ENCODE data around the gene CPNE4. TPM values are rescaled to one million over a fixed set of nuclear protein-coding genes. Genes with fewer than 3 reads are reported as not detected.

CPNE4 gene
- total and polyA plus RNA-seq, 2 donors from 2014 or later, result 0.79 to 1.2 TPM

GRCh38 chr3:131835906-131836305 is 198.9 kb downstream of the CPNE4 start:
- Histone ChIP-seq H3K36me3 (ENCODE audit: control insufficient read depth in 2 of 3, insufficient read depth in 3 of 3, low read length in 3 of 3) (no peaks in the 10 kb centered on the region), H3K4me3 (ENCODE audit: low read length in 3 of 3) (no peak overlapping the region)
- FAIRE-seq, result no peak

DNA sequence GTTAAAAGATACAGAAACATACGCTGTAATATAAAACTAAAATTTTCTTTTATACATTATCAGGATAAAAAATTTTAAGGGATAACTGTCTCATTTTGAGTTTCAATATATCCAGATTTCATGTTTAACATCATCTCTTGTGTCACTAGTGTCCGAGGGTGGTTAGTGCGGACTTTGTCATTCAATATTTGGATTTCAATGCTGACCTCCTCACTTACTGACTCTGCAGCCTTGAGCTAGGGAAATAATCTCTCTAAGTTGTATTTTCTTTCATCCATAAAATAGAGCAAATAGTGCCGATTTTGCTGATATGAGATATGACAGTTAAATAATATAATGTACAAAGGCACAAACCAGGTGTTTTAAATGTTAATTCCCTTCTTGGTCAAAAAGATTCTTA is 203.2 kb downstream of the CPNE4 start:
- TF ChIP-seq CTCF (IDR thresholded peaks at IDR 0.05; ENCODE audit: borderline replicate concordance, extremely low read depth, insufficient read depth), result no peak
- no peak overlapping the region for H3K9ac ChIP-seq (ENCODE audit: low read length in 3 of 3)
- H3K4me1 ChIP-seq (ENCODE audit: control insufficient read depth in 2 of 3, insufficient read depth in 2 of 3, low read depth in 1 of 3, low read length in 3 of 3), result no peaks in the 10 kb centered on the region
- no peaks in the 10 kb centered on the region for H3K36me3 ChIP-seq (ENCODE audit: control insufficient read depth in 2 of 3, insufficient read depth in 3 of 3, low read length in 3 of 3)
- DNase-seq (no peak), FAIRE-seq (no peak)
- no peaks in the 10 kb centered on the region for H3K27me3 ChIP-seq (ENCODE audit: control insufficient read depth, insufficient read depth, low read length)
- no peak overlapping the region for H3K27ac ChIP-seq (ENCODE audit: low read depth in 2 of 2, low read length in 2 of 2)
- no peaks in the 10 kb centered on the region for H3K9me3 ChIP-seq (ENCODE audit: control insufficient read depth in 2 of 3, insufficient read depth in 1 of 3, low read length in 3 of 3)
- H3K4me3 ChIP-seq (ENCODE audit: low read length in 3 of 3), result no peak overlapping the region
- intact Hi-C loops (cut with DNase I), result no loop called here

More at GRCh38 chr3:131835906-131836305, 198.9 kb downstream of the CPNE4 start:
- H3K27me3 ChIP-seq (ENCODE audit: control insufficient read depth, insufficient read depth, low read length), result no peaks in the 10 kb centered on the region
- no peak for DNase-seq
- H3K9me3 ChIP-seq (ENCODE audit: control insufficient read depth in 2 of 3, insufficient read depth in 1 of 3, low read length in 3 of 3), result no peaks in the 10 kb centered on the region
- H3K27ac ChIP-seq (ENCODE audit: low read depth in 2 of 2, low read length in 2 of 2), result no peak overlapping the region
- no peak overlapping the region for H3K9ac ChIP-seq (ENCODE audit: low read length in 3 of 3)
- intact Hi-C loops (cut with DNase I), result no loop called here
- TF ChIP-seq CTCF (IDR thresholded peaks at IDR 0.05; ENCODE audit: borderline replicate concordance, extremely low read depth, insufficient read depth), result no peak
- H3K4me1 ChIP-seq (ENCODE audit: control insufficient read depth in 2 of 3, insufficient read depth in 2 of 3, low read depth in 1 of 3, low read length in 3 of 3), result no peaks in the 10 kb centered on the region

- no peaks in the 10 kb centered on the region for H3K36me3 ChIP-seq (ENCODE audit: control insufficient read depth in 2 of 3, insufficient read depth in 3 of 3, low read length in 3 of 3)
- H3K27ac ChIP-seq (ENCODE audit: low read depth in 2 of 2, low read length in 2 of 2), result no peak overlapping the region
- no peak for FAIRE-seq
- no peak for DNase-seq
- no peak for TF ChIP-seq CTCF (IDR thresholded peaks at IDR 0.05; ENCODE audit: borderline replicate concordance, extremely low read depth, insufficient read depth)
- H3K9ac ChIP-seq (ENCODE audit: low read length in 3 of 3), result no peak overlapping the region
- intact Hi-C loops (cut with DNase I), result no loop called here
- no peak overlapping the region for H3K4me3 ChIP-seq (ENCODE audit: low read length in 3 of 3)
- H3K9me3 ChIP-seq (ENCODE audit: control insufficient read depth in 2 of 3, insufficient read depth in 1 of 3, low read length in 3 of 3), result no peaks in the 10 kb centered on the region
- no peaks in the 10 kb centered on the region for H3K4me1 ChIP-seq (ENCODE audit: control insufficient read depth in 2 of 3, insufficient read depth in 2 of 3, low read depth in 1 of 3, low read length in 3 of 3)
- H3K27me3 ChIP-seq (ENCODE audit: control insufficient read depth, insufficient read depth, low read length), result no peaks in the 10 kb centered on the region
Measured at GRCh38 chr3:131821191-131821762, 213.5 kb downstream of the CPNE4 start.

Measured in kidney (tissue), 14 donors.